GM12891 (cell line): ENCODE results near the gene FGF2.

Experiments
- PAX5 ChIP-seq: IDR thresholded peaks from 2 replicates; pipeline ENCODE4 v1.6.1; 2011; ENCODE audit warnings: low read length, moderate library complexity, mild to moderate bottlenecking; ENCODE audit not compliant: insufficient read depth, severe bottlenecking
- POLR2A ChIP-seq: IDR thresholded peaks from 2 replicates; pipeline ENCODE4 v1.6.1; 2011; ENCODE audit warnings: low read depth, low read length, control low read depth
- POLR2AphosphoS5 ChIP-seq: IDR thresholded peaks from 2 replicates; pipeline ENCODE4 v1.6.1; 2011; ENCODE audit warnings: low read depth, low read length, control low read depth
- POU2F2 ChIP-seq: IDR thresholded peaks from 2 replicates; pipeline ENCODE4 v1.6.1; 2011; ENCODE audit warnings: low read depth, mild to moderate bottlenecking, control low read depth, low read length, moderate library complexity
- SPI1 ChIP-seq: IDR thresholded peaks from 2 replicates; pipeline ENCODE4 v1.6.1; 2011; ENCODE audit warnings: low read depth, low read length, control low read depth
- TAF1 ChIP-seq: IDR thresholded peaks from 2 replicates; pipeline ENCODE4 v1.6.1; 2011; ENCODE audit warnings: low read depth, low read length, control low read depth

DNA sequence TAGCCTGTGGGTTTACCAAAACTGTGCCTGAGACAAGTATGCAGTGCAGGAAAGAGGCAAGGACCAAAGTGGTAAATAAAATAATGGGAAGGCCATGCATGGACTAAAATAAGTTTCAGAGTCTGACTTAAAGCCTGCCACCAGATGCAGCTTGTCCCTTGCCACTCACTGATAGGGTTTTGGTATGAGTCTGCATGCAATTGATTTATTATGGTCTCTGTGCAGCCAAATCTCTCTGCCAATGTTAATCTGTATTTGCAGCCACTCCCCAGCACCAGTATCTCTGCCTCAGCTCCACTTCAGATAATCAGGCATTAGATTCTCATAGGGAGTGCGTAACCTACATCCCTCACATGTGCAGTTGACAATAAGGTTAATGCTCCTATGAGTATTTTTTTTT, 5.5 kb upstream of the FGF2 start:
- TF ChIP-seq TAF1: no peak
- TF ChIP-seq SPI1: no peak
- TF ChIP-seq POLR2A: no peak
- TF ChIP-seq POLR2AphosphoS5: no peak
- no peak for TF ChIP-seq POU2F2
- no peak for TF ChIP-seq PAX5
